Peyer's patch (tissue), 4 donors: ENCODE results near the gene ERC2.

Experiments
- CTCF ChIP-seq, 6 experiments: fragments of 450-650 bp in 4 of 6; fragments of 200-600 bp in 2 of 6; sonication (generic) in 1 of 6; IDR thresholded peaks; one replicate each; pipeline ENCODE4 v1.5.1; 2017 to 2019; ENCODE audit warnings: antibody characterized with exemption in 6 of 6, mild to moderate bottlenecking in 3 of 6, moderate library complexity in 1 of 6
- POLR2A ChIP-seq, 2 donors: fragments of 450-650 bp; IDR thresholded peaks; one replicate each; pipeline ENCODE4 v1.5.1; 2017; ENCODE audit warnings: antibody characterized with exemption in 2 of 2, mild to moderate bottlenecking in 2 of 2, moderate library complexity in 2 of 2

GRCh38 chr3:56297281-56297840 is 170.9 kb downstream of the ERC2 start:
- TF ChIP-seq CTCF (IDR thresholded peaks at IDR 0.05) = no peak
- no peak for TF ChIP-seq POLR2A (IDR thresholded peaks at IDR 0.05)
